Left renal cortex interstitium (tissue), 4 donors: ENCODE data around the gene MS4A6A. TPM values are rescaled to one million over a fixed set of nuclear protein-coding genes. Genes with fewer than 3 reads are reported as not detected.
"Not testable (repeated sequence)": the region's sequence is repeated elsewhere in the genome, so short reads cannot be mapped to it uniquely, and the experiment has no call there.

Experiments
- DNase-seq, 4 donors: peaks; one replicate each; pipeline ENCODE4 v3.0.0-alpha.2; 2013; ENCODE audit warnings: low read depth in 4 of 4, low spot score in 2 of 4, missing footprints in 1 of 4
- polyA plus RNA-seq, 4 donors: library from polyadenylated mRNA; unstranded; fragments of 120-200 nt; gene quantifications; one replicate each; pipeline ENCODE4 v1.2.1, GENCODE V29; 2013; ENCODE audit not compliant: insufficient read length in 4 of 4

Gene MS4A6A, protein sequence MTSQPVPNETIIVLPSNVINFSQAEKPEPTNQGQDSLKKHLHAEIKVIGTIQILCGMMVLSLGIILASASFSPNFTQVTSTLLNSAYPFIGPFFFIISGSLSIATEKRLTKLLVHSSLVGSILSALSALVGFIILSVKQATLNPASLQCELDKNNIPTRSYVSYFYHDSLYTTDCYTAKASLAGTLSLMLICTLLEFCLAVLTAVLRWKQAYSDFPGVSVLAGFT
- polyA plus RNA-seq = 10 to 100 TPM; 10.8 to 20.2 (median 15.0) TPM

DNA sequence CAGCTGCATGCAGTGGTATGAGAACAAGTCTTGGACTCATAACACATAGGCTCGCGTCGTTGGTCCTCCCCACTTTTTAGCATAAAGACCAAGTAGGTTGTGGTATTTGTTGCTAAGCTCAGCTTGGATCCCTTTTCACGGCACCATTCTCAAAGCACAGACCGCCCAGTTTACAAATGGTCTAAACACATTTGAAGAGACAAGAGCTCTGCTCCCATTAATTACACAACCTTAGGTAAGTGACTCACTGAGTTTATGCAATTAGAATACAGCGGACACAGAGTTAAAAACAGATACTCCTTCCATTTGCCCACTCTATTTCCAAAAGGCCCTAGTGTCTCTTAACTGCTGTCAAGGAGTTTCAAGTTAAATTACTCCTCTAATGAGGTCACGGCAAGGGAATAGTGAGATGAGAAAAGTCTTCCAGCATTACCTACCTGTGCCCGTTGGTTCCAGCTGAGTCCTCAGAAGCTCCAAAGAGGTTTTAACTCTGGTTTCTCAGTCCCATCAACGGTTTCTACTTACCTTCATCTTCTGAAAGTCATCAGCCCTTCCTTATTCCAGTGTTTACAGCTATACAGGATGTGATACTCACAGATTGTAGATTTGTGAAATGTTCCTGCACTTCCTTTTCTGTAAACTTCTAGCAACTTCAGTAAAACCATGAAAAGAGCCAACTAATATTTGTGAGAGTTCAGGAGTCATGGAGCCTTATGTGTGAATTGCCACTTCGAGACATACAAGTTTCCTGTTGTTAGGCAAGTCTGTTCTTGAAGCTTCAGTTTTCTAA is at the start of gene MS4A6A:
Gene MS4A6A, minus strand, starts transcription at position 543 of the 790 bp plus-strand sequence. CDS start 1,356 bp downstream, outside the sequence.
- no peak for DNase-seq

DNA sequence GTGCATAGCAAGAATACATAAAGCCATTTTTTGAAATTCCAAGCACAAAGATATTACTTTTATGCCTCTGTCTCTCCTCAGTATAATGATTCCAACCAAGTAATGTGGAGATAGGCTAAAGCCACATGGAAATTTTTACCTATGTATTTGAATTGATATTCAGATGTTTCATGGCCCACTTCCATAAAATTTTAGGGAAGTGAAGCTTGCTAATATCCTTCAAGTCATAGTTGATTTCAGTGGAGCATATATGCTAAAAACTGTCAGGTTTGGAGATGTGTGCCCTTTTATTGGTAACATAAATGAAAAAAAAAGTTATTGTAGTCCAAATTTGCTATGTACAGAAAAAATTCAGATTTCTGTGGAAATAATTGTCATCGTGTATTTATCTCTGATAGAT is 47.8 kb upstream of the MS4A6A start:
- no peak for DNase-seq

DNA sequence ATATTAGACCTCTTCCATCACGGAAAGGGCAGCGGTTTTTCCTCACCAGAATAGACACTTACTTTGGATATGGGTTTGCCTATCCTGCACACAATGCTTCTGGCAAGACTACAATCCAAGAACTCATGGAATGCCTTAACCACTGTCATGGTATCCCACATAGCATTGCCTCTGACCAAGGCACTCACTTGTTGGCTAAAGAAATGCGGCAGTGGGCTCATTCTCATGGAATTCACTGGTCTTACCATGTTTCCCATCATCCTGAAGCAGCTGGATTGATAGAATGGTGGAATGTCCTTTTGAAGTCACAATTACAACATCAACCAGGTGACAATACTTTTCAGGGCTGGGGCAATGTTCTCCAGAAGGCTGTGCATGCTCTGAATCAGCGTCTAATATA is 39.3 kb upstream of the MS4A6A start:
- DNase-seq = no peak

DNA sequence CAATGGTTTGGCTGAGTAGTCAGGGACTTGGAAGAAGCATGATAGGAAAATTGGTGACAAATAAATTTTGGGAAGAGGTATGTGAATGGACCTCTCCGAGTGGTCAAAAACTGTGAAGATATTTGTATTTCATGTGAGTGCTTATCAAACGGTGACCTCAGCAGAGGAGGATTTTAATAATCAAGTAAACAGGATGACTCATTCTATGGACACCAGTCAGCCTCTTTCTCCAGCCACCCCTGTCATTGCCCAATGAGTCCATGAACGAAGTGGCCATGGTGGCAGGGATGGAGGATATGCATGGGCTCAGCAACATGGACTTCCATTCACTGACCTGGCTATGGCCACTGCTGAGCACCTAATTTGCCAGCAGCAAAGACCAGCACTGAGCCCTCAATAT is 38.8 kb upstream of the MS4A6A start:
- DNase-seq = no peak

DNA sequence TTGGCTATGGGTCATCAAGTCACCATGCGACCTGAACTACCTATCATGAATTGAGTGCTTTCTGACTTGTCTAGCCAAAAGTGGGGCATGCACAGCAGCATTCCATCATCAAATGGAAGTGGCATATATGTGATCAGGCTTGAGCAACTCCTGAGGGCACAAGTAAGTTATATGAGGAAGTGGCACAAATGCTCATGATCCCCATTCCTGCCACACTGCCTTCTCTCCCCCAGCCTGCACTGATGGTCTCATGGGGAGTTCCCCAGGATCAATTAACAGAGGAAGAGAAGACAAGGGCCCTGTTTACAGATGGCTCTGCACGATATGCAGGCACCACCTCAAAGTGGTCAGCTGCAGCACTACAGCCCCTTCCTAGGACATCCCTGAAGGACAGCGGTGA is 38.3 kb upstream of the MS4A6A start:
- DNase-seq = no peak

- no peak for DNase-seq
Measured at GRCh38 chr11:60214386-60214785, 31.5 kb upstream of the MS4A6A start.

DNA sequence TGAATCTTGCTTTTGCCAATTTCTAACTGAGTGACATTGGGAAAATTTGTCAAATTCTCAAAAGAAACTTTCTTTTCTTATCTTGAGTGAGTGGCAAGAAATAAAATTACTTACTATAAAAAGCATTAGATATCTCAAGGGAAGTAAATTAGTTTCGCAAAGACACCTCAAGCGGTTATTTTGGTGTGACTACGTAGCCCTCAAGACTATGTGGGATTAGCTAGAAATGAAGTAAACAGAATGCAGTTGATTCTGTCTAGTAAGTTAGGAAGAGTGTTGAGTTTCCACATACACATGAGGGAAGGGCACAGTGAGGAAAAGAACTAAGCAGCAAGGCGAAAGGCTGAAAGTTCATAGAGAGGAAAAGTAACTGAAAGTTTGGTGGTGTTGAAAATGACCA is 28.3 kb upstream of the MS4A6A start:
- DNase-seq = no peak

- no peak for DNase-seq
Measured at GRCh38 chr11:60209977-60210376, 27.1 kb upstream of the MS4A6A start.

GRCh38 chr11:60208951-60209350 is 26.1 kb upstream of the MS4A6A start:
- DNase-seq = no peak

- no peak for DNase-seq
Measured at GRCh38 chr11:60208146-60208895, 25.4 kb upstream of the MS4A6A start.

DNA sequence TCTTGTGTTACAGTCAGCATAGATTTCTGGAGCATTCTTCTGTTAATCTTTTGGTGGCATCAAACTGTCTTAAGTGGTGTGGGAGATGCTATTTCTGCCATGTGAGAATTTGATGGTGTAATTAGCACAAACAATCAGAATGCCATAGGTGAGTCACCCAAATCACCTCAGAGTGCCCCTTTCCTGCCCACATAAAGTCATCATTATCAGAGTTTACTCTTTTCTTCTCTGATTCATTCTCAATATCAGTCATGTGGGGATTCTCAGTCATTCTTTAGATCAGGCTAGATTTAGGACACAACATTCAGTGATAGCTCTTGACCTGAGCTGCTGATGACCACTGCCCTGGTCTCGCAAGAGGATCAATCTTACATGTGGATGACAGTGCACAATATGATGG is 23.7 kb upstream of the MS4A6A start:
- DNase-seq = no peak

DNA sequence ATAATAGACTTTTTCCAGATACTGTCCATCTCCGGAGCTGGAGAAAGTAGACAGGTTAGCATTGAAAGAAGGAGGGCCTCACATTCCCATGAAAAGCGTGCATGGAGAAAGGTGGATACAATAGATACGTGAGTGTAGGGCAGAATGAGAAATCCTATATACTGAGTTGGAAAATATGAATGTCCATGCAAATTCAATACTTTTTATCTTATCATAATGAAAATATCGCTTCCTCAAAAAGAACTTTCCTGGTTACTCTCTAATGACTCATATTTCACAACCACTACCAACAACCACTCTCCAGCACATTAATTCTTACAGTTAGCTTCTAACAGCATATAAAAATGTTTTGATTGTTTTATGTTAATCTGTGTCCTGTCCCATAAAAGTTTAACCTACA is 22.0 kb upstream of the MS4A6A start:
- no peak for DNase-seq

DNA sequence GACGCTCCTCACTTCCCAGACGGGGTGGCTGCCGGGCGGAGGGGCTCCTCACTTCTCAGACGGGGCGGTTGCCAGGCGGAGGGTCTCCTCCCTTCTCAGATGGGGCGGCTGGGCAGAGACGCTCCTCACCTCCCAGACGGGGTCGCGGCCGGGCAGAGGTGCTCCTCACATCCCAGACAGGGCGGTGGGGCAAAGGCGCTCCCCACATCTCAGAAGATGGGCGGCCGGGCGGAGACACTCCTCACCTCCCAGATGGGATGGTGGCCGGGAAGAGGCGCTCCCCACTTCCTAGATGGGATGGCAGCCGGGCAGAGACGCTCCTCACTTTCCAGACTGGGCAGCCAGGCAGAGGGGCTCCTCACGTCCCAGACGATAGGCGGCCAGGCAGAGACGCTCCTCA is 18.5 kb upstream of the MS4A6A start:
- DNase-seq = not testable (repeated sequence)

DNA sequence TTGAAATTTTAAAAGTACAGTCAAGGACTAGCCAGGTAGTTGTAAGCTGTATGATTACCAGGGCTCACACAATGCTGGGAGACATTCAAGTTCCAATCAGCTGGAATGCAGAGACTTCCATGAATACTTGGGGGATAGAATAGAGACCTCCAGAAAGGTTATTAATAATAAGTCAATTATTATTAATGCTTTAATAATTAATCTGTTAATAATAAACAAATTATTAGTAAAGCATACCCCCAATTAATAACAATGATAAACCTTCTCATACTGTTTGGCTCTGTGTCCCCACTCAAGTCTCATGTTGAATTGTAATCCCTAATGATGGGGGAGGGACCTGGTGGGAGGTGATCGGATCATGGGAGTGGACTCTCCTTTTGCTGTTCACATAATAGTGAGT is 14.6 kb upstream of the MS4A6A start:
- no peak for DNase-seq

DNA sequence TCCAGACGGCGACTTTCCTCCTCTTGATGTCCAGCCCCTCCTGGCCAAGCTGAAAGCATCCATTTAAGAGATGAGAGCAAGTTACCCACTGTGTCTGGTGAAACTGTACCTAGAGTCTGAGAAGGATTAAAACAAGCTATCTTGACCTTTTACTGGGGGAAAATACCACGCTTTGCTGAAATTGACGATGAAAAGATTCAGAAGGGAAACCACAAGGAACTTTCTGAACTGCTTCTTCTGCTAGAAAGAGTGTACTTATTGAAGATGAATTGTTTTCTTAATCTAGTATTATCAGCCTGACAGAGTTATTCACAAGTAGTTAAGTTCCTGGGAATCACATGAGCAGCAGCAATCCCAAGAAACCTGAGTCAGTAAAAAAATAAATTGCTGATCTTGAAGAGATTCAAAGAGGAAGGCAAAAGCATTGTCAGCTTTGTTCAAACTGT is 13.1 kb upstream of the MS4A6A start:
- no peak for DNase-seq

DNA sequence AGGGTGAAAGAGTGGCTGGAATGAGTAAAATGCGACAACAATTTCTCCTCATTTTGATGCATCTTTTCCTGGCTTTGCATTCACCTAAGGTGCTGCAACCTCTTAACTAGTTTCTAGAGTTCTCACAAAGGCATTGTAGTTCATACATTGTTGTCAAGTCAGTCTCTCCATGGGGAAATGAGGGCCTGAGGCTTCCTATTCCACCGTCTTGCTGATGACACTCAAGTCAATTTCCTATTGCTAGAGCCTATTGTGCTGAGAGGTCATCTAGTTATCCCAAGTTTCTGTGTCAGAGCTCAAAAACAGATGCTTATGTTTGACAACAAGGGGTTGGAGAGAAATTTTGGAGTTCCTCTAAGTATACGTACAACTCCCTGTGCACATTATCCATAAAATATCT is 11.6 kb upstream of the MS4A6A start:
- no peak for DNase-seq

- DNase-seq = no peak
Measured at GRCh38 chr11:60193687-60194433, 11.0 kb upstream of the MS4A6A start.

DNA sequence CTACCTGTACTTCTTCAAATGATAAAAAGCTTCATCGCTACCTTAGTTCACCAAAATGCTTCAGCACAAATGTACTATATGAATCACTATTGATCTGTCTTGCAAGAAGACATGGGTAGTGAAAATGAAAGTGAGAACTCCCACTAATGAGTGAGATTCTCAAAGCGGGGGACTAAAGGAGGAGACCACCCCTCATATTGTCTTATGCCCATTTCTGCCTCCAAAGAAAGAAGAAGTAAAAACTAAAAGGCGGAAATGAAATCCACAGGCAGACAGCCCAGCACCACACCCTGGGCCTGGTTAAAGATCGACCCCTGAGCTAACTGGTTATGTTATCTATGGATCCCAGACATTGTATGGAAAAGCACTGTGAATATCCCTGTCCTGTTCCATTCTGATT is 9.7 kb upstream of the MS4A6A start:
- not testable (repeated sequence) for DNase-seq

DNA sequence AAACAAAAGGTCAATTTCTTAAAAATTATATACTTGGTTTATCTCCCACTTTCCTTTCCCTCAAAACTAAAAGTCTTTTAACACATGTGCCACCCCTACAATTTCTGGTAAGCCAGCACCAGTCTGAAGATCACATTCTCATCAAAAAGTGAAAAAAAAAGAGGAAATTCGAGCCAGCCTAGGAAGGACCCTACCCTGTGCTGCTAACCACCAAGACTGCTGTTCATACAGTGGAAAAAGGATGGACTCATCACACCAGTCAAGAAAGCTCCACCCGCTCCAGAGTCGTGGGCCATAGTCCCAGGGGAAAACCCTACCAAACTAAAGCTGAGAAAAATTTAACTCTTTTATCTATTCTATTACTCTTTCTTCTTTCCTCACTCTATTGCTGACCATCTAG is 5.6 kb upstream of the MS4A6A start:
- DNase-seq = not testable (repeated sequence)

DNA sequence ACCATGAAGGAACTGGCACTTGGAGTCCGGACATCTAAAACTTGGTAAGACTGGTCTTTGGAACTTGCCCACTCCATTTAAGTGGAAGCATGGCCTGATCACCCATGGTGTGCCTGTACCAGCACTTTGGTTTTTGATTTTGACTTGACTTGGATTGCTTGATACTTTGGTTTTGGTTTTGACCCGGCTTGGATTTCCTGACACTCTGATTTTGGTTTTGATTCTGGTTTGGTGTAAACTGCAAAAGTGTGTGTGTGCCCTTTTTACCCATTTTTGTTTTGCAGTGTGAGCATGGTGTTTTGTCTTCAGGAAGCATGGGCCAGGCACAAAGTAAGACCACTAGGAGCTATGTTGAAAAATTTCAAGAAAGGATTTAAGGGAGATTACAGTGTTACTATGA is 3.2 kb upstream of the MS4A6A start:
- not testable (repeated sequence) for DNase-seq

GRCh38 chr11:60185512-60185827 is 2.6 kb upstream of the MS4A6A start:
- DNase-seq = not testable (repeated sequence)
